ENCODE data around the gene NME3.

Gene NME3

DNA sequence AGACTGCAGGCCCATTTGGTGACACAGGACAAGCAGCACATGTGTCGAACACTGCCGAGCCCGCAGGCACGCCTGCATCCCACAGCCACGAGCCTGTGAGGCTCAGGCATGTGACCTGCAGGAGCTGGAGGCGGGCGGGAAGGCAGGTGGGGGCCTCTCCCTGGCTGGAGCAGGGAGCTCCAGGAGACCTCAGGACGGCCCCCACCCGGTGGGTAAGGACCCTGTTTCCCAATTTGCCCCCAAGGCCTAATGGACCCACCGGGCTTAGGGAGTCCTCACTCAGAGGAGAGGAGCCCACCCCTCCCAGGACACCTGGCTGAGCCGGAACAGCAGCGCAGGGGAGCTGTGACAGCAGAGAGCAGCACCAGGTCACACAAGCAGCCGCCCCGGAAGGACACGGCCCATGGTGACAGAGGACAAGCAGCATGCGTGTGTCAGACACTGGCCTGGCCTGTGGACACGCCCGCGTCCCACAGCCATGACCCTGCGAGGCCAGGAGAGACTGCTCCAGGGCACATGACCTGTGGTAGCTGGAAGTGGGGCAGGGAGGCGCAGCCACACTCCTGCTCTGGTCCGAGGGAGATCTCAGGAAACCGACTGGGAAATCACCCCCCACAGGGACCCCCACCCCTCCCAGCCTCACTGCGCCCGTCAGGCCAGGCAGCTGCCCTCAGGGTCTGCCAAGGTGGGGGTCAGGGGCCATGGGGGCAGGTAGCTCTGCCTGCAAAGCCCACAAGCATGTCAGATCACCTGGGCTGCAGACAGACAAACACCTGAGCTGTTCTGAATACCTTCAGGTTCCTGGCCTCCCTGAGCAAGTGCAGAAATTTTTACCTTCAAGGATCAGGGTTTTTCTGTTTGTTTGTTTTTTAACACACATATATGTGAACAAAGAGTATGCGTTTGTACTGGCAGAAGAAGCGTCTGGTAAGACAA lies 8.7 kb upstream of the NME3 start:
- DNase-seq = no peak

- DNase-seq = no peak
Measured at GRCh38 chr16:1779234-1779701, 7.9 kb upstream of the NME3 start.

DNA sequence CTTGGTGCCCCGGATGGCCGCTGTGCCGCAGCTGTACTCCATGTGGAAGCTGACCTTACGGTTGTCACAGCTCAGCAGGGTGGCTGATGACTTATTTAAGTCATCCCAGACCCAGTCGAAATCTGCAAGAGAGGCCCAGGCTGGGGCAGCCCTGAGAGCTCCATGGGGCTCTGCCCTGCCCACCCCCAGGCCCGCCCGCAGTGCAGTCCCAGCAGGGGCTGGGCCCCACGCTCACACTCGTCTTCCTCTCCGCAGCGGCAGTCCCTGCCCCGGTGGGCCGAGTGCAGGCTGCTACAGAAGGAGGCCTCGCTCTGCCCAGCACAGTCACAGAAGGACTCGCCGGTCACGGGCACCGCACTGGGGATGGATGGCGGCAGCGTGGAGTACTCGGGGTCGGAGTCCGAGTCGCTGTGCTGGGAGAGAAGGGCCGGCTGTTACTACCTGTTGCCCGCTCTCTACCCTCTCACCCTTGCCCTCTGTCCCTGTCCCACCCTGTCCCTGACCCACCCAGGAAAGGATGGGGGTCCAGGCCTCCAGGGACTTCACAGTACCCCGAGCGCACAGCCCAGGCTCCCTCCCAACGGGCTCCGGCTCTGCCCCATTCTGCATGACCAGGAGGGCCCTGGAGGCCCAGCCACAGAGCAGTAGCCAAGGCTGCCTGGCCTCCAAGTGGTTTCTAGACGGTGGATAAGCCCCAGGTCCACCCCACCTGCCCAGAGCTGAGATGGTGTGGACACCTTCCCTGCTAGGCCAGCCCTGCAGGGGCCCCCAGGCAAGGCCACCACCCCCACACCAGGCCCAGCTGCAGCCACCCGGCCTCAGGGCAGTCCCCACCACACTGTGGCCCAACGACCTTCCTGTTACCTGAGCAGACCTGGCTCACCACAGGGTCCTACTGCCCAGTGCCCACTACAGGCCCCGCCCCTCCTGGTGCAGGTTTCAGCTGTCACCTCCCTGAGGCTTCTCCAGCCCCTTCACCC lies 7.1 kb upstream of the NME3 start:
- DNase-seq = no peak

- no peak for DNase-seq
Measured at GRCh38 chr16:1777375-1778199, 6.2 kb upstream of the NME3 start.

- DNase-seq = no peak
Measured at GRCh38 chr16:1776991-1777374, 5.6 kb upstream of the NME3 start.

GRCh38 chr16:1776672-1776955 lies 5.3 kb upstream of the NME3 start:
- DNase-seq = no peak

DNA sequence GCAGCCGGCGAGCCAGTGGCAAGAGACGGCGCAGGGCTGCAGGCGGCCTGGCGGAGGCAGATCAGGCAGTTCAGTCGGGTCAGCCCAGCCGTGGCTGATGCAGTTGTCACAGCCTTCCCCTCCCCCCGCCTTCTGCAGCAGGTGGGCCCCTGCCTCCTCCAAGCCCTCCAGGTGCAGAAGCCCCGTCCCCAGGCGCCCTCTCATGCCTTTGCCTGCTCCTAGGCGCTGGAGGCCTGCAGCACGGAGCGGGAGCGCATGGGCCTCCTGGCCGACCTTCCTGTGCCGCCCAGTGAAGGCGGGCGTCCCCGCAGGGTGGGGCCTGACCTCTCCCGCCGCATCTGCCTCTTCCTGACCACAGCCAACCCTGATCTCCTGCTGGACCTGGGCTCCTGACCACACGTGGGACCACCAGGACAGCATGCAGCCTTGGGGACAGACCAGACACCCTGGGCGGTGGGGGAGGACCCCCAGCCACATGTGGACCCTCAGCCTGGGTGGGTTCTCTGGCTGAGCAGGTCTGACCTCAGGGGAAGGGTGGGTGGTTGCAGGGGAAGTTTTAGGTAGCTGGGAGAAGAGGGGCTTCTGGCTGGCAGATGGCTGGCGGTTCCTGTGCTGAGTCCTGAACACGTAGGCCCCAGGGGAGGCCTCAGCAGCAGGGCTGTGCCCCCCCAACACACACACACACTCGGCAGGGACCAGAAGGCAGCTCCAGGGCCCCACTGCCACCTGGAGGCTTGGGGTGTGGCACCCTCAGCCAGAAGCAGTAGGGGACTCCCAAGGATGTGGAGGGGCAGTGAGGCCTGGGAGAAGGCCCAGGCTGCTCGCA lies 4.7 kb upstream of the NME3 start:
- DNase-seq = no peak

DNA sequence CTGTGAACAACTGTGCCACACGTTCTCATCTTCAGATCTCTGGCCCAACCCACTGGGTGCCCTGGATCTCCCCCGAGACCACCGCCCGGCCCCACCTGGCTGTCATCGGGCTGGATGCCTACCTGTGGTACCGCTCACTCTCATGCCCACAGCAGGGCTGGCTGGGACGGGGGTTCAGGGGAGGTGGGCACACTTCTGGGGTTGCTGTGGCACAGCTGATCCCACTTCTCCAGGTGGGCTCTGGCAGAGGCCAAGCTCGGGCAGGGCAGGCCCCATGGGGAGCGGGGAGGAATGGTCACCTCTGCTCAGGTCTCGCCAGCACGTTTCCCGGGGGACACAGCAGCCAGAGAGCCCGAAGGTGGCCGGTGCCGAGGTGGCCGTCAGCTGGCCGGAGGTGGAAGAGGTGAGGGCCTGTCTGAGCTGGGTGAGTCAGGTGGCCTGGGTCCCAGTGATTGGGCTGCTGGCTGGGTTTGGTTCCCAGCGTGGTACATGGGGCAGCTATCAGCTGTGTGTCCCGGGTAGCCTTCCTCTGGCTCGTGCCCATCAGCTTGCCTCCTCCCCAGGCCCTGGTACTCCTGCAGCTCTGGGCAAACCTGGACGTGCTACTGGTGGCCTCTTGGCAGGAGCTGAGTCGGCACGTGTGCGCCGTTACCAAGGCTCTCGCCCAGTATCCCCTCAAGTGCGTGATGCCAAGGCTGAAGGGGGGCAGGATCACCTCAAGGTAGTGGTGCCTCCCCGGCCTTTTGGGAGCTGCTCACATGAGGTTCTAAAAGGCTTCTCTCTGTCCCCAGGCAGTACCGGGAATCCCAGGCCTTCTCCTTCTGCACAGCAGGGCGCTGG lies 3.9 kb upstream of the NME3 start:
- DNase-seq = no peak

GRCh38 chr16:1774448-1774780 lies 3.1 kb upstream of the NME3 start:
- no peak for DNase-seq

DNA sequence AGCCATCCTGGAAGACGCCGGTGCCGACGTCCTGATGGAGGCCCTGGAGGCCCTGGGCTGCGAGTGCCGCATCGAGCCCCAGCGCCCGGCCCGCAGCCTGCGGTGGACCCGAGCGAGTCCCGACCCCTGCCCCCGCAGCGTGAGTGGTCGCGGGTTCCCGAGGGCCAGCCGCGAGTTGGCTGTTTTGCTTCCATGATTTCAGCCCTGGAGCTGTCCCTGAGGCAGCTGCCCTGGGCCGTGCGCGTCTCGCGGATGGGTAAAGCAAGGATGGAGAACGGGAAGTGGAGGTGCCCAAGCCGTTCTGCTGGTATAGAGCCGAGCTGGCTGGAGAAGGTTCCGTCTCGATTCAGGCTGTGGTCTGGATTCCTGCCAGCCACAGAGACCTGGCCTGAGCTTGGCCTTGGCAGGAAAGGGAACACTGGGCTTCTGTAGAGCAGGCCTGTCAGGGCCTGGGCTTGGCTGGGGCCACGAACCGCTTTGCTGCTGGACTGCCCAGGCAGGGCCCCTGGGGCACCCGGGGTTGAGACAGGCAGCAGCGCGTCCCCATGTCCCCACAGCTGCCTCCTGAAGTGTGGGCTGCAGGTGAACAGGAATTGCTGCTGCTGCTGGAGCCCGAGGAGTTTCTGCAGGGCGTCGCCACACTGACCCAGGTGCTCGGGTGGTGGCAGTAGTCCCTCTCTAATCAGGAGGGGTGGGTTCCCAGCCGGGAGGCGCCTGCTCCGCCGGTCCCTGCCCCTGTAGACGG lies 2.5 kb upstream of the NME3 start:
- no peak for DNase-seq

DNA sequence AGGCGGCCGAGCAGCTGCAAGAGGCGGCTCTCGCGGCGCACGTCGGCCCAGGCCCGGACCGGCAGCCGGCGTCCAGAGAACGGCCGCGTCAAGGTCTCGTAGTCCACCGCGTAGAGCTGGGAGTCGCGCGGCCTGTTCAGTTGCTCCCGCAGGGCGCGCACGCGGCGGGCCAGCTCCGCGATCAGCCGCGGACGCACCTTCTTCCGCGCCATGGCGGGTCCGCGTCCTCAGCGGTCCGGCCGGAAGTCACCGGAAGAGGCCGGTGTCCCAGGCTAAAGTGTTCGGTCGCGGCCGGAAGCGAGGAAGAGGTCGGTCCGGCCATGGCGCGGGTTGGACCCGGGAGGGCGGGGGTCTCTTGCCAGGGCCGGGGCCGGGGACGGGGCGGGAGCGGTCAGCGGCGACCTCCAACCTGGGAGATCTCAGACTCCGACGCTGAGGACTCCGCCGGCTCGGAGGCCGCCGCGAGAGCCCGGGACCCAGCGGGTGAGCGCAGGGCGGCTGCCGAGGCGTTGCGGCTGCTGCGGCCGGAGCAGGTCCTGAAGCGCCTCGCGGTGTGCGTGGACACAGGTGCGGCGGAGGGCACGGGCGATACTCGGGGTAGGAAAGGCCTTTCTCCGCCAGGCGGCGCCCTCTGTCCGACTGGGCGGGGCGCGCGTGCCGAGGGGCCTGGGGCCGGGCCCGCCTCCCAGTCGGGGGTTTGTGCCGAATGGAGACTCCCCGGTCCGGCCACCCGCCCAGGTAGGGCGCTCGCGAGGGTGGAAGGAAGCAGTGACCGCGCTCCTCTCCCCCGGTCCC lies 1.8 kb upstream of the NME3 start, which contains the start of gene MRPS34:
Gene MRPS34, minus strand, starts transcription at position 227 of the 795 bp plus-strand sequence. Its CDS starts 15 bp downstream, at position 212.
- peak; percentile 91 for DNase-seq

GRCh38 chr16:1772362-1772907 lies 1.1 kb upstream of the NME3 start, which contains the start of gene EME2:
Gene EME2, plus strand, starts transcription at chr16:1772810. Its CDS starts 418 bp downstream, at chr16:1773228.
- peak; percentile 82 for DNase-seq

- no peak for DNase-seq
Measured at GRCh38 chr16:1771864-1772361, 570 bp upstream of the NME3 start.

DNA sequence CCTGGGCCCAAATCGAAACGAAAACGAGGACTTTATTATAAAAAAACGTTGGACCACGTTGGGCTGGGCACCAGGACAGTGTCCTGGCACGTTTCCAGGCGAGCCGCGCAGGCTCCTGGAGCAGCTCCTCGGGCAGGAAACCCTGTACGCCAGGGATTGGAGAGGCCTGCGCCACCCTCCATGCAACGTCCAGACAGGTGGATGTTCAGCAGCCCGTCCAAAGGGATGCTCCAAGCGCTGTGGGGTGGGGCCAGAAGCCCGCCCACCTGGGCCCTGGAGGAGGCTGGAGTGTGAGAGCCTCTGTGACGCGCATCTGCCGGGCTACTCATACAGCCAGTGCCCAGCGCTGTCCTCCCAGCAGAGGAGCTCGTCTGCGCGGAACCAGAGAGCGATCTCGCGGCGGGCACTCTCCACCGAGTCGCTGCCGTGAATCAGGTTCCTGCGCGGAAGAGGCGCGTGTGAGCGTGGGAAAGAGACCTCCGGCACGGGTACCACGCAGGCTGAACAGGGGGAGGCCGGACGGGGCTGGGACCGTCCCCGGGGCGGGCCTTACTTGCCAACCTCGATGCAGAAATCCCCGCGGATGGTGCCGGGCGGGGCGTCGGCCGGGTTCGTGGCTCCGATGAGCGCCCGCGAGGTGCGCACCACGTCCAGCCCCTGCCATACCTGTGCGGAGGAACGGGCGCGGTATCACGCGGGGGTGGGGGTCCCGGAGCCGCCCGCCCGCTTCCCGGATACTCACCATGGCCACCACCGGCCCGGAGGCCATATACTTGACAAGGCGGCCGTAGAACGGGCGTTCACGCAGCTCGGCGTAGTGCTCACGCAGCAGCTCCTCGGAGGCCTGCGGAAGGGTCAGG lies 785 bp downstream of the NME3 start:
- DNase-seq = peak; percentile 78

DNA sequence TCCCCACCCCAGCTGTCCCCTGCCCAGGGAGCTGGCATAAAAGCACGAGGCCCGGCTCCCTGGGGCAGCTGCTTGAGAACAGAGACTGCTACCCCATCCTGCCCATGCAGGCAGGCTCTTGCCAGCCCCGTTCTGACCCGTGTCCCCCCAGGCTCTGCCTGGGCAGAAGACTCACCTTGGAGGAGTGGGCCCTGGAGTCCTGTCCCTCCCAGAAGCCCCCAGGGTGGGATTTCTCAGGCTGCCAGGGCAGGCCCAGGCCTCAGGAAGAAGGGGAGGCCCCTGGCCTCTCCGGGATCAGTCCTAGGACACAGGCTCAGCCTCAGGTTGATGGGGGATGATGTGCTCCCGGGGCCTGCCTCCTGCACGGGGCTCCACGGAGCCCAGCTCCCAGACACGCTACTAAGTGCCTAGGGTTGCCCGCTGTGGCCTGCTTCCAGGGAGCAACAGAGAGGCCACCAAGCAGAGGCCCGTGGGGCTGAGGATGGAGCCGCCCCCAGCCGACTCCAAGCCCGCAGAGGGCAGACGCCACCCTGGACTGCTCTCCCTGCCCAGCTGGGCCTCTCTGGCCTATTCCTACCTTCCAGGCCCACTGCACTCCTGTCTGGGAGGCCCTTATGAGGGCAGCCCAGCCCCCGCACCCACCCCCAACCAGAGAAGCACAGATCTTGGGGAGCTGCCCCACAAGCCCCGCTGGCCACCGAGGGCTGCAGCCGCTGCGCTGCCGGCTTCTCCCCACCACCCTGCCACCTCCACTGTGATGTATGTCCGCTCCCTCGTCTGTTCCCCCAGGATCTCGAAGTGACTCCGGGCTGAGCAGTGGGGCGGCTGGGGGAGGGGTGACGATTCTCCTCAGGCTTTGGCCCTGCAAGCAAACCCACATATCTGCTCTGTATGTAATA lies 1.7 kb downstream of the NME3 start:
- no peak for DNase-seq

DNA sequence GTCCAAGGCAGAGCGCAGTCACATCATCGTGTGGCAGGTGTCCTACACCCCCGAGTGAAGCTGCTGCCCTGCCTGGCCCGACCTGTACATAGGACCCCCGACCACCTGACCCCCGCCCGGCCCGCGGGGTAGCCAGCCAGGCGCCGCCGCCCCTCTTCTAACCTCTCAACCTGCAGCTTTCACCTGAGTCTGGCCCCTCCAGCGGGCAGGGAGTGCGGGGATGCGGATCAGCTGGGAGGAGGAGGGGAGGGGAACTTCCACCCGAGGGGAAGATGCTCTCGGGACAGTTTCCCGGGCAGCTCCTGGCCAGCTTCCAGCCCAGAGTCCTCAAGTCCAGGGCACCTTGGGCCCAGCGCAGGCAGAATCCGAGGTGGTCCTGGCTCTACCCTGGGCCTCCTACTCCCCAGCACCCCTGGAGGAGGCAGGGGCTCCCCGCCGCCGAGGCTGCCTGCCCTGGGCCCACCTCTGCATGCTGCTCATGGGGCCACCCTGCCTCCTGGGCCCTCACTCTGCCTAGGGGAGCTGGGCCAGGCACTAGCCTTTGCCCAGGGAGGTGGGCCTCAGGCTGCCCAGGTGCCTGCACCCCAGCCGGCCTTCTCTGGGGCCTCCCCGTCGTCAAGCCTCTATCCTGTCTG lies 2.5 kb downstream of the NME3 start:
- DNase-seq = no peak
